Omental fat pad (tissue), 4 donors: ENCODE measurements around the gene CLCN5. TPM values are rescaled to one million over a fixed set of nuclear protein-coding genes. Genes with fewer than 3 reads are reported as not detected.
A peak's percentile ranks its signal among the peaks of the same experiment; 100 is the strongest.

Experiments used
- ATAC-seq: fragments of 150-250 bp; one replicate; pipeline ENCODE4 v1.9.1; 2016; ENCODE audit warnings: mild to moderate bottlenecking, moderate library complexity; ENCODE audit not compliant: low FRiP score
- DNase-seq: peaks from one replicate; pipeline ENCODE4 v3.0.0-alpha.2; 2019; ENCODE audit warnings: low spot score
- CTCF ChIP-seq, 3 donors: fragments of 450-650 bp; IDR thresholded peaks; one replicate each; pipeline ENCODE4 v1.5.1; 2016 to 2017; ENCODE audit warnings: antibody characterized with exemption in 3 of 3, mild to moderate bottlenecking in 3 of 3, moderate library complexity in 2 of 3
- small RNA-seq: library from RNA; depleted of rRNA; stranded (forward); fragments of <200 nt; gene quantifications from one replicate; pipeline ENCODE3, GENCODE V24; 2016
- total RNA-seq, 4 donors: library from RNA; depleted of rRNA; stranded (reverse); fragments of >200 nt; gene quantifications; one replicate each; pipeline ENCODE4 v1.1.0, GENCODE V29; 2016

The CLCN5 gene
- total RNA-seq, 4 donors from 2014 or later = 6.6 to 15.0 (median 8.0) TPM

- DNase-seq (no peak), ATAC-seq (no peak)
- no peak for TF ChIP-seq CTCF (IDR thresholded peaks at IDR 0.05)
Measured at GRCh38 chrX:50125480-50125879, 203.1 kb downstream of the CLCN5 start.

GRCh38 chrX:50147972-50148371, 225.6 kb downstream of the CLCN5 start:
- DNase-seq (no peak), ATAC-seq (no peak)
- TF ChIP-seq CTCF (IDR thresholded peaks at IDR 0.05) = no peak

Small RNA genes within 50 kb of the gene (small RNA-seq; reads per million reads assigned to genes)
- gene MIR188 = not detected
- 2.1 reads per million, percentile 42 among the genes with 10 or more reads in this experiment for gene MIR362
- gene MIR500A = 52.5 reads per million, percentile 95 among the genes with 10 or more reads in this experiment
- 0.64 reads per million for gene MIR500B
- gene MIR501 = 141 reads per million, percentile 97 among the genes with 10 or more reads in this experiment
- gene MIR502 = not detected
- 61.0 reads per million, percentile 96 among the genes with 10 or more reads in this experiment for gene MIR532
- gene MIR660 = 7.0 reads per million, percentile 83 among the genes with 10 or more reads in this experiment
- gene RNU6-421P = not detected

Other genes with a start within 250 kb of the CLCN5 start
- not detected for gene PAGE1, start 226.6 kb upstream of the CLCN5 start, total RNA-seq
- gene PAGE4, start 93.3 kb upstream of the CLCN5 start, total RNA-seq = not detected
- 1 to 10 TPM; 1.6 to 2.8 (median 2.3) TPM for gene USP27X, start 43.1 kb upstream of the CLCN5 start, total RNA-seq